H9 (cell line): Measurements from ENCODE around the gene USP49. TPM values are rescaled to one million over a fixed set of nuclear protein-coding genes. Genes with fewer than 3 reads are reported as not detected.

Experiments
- DNase-seq: peaks from one replicate; pipeline ENCODE4 v3.0.0-alpha.2; 2017
- H2AFZ ChIP-seq: one replicate; pipeline ENCODE4 v1.6.1; 2013; ENCODE audit warnings: mild to moderate bottlenecking, low read length, control low read depth, moderate library complexity
- H2AK5ac ChIP-seq: 2 replicates; pipeline ENCODE4 v1.6.1; 2013; ENCODE audit warnings: low read length, control low read depth, mixed read lengths; ENCODE audit not compliant: insufficient read length
- H2BK120ac ChIP-seq: one replicate; pipeline ENCODE4 v1.6.1; 2013; ENCODE audit warnings: low read depth, mild to moderate bottlenecking, low read length, control low read depth, inconsistent platforms; ENCODE audit not compliant: poor library complexity, severe bottlenecking
- H2BK12ac ChIP-seq: 2 replicates; pipeline ENCODE4 v1.6.1; 2013; ENCODE audit warnings: low read length, control low read depth, mixed read lengths, low read depth; ENCODE audit not compliant: insufficient read length
- H2BK15ac ChIP-seq: 2 replicates; pipeline ENCODE4 v1.6.1; 2013; ENCODE audit warnings: low read depth, low read length, control low read depth
- H2BK20ac ChIP-seq: one replicate; pipeline ENCODE4 v1.6.1; 2013; ENCODE audit warnings: low read depth, mild to moderate bottlenecking, low read length, control low read depth, inconsistent platforms; ENCODE audit not compliant: poor library complexity, severe bottlenecking
- H2BK5ac ChIP-seq: 2 replicates; pipeline ENCODE4 v1.6.1; 2013; ENCODE audit warnings: low read length, control low read depth, mixed read lengths; ENCODE audit not compliant: insufficient read length
- H3K14ac ChIP-seq: 2 replicates; pipeline ENCODE4 v1.6.1; 2013; ENCODE audit warnings: low read length, control low read depth; ENCODE audit not compliant: insufficient read depth
- H3K18ac ChIP-seq: 2 replicates; pipeline ENCODE4 v1.6.1; 2013; ENCODE audit warnings: low read depth, mild to moderate bottlenecking, mixed read lengths, low read length, control low read depth; ENCODE audit not compliant: insufficient read length
- H3K23ac ChIP-seq: 2 replicates; pipeline ENCODE4 v1.6.1; 2013; ENCODE audit warnings: low read length, control low read depth, mixed read lengths, low read depth; ENCODE audit not compliant: insufficient read length
- H3K23me2 ChIP-seq: 2 replicates; pipeline ENCODE4 v1.6.1; 2013; ENCODE audit warnings: low read depth, mild to moderate bottlenecking, mixed read lengths, low read length, control low read depth; ENCODE audit not compliant: insufficient read length, poor library complexity, severe bottlenecking
- H3K27ac ChIP-seq: 2 replicates; pipeline ENCODE4 v1.5.1; 2013; ENCODE audit warnings: low read length, control low read depth, mixed read lengths, low read depth; ENCODE audit not compliant: insufficient read length
- H3K27me3 ChIP-seq: 2 replicates; pipeline ENCODE4 v1.6.1; 2013; ENCODE audit warnings: low read length, control low read depth, inconsistent platforms; ENCODE audit not compliant: insufficient read depth
- H3K4ac ChIP-seq: 2 replicates; pipeline ENCODE4 v1.6.1; 2013; ENCODE audit warnings: low read depth, mild to moderate bottlenecking, control low read depth, inconsistent platforms, low read length, moderate library complexity
- H3K4me1 ChIP-seq: 2 replicates; pipeline ENCODE4 v1.6.1; 2013; ENCODE audit warnings: low read length, control low read depth, inconsistent platforms; ENCODE audit not compliant: insufficient read depth
- H3K4me2 ChIP-seq: 2 replicates; pipeline ENCODE4 v1.6.1; 2013; ENCODE audit warnings: low read length, control low read depth, mixed read lengths; ENCODE audit not compliant: insufficient read length, insufficient read depth
- H3K56ac ChIP-seq: 2 replicates; pipeline ENCODE4 v1.6.1; 2013; ENCODE audit warnings: low read depth, mild to moderate bottlenecking, mixed read lengths, low read length, control low read depth; ENCODE audit not compliant: insufficient read length
- H3K79me1 ChIP-seq: 2 replicates; pipeline ENCODE4 v1.6.1; 2013; ENCODE audit warnings: low read depth, mild to moderate bottlenecking, moderate library complexity, low read length, control low read depth, inconsistent platforms; ENCODE audit not compliant: insufficient read depth, poor library complexity, severe bottlenecking
- H3K79me2 ChIP-seq: 2 replicates; pipeline ENCODE4 v1.6.1; 2013; ENCODE audit warnings: low read length, control low read depth, inconsistent platforms; ENCODE audit not compliant: insufficient read depth
- H3K9ac ChIP-seq: 2 replicates; pipeline ENCODE4 v1.6.1; 2013; ENCODE audit warnings: low read length, control low read depth, mixed read lengths; ENCODE audit not compliant: insufficient read length; ENCODE audit errors: extremely low read depth
- H3K9me3 ChIP-seq: one replicate; pipeline ENCODE4 v1.6.1; 2013; ENCODE audit warnings: low read depth, low read length, inconsistent platforms; ENCODE audit not compliant: control insufficient read depth
- H3T11ph ChIP-seq: one replicate; pipeline ENCODE4 v1.6.1; 2013; ENCODE audit warnings: mild to moderate bottlenecking, low read length, control low read depth, inconsistent platforms
- H4K20me1 ChIP-seq: one replicate; pipeline ENCODE4 v1.6.1; 2013; ENCODE audit not compliant: control insufficient read depth, insufficient read length, insufficient read depth
- H4K5ac ChIP-seq: 2 replicates; pipeline ENCODE4 v1.6.1; 2013; ENCODE audit warnings: low read depth, mild to moderate bottlenecking, mixed read lengths, low read length, control low read depth; ENCODE audit not compliant: insufficient read length
- H4K8ac ChIP-seq: replicated peaks from 2 replicates; pipeline ENCODE4 v1.6.1; 2013; ENCODE audit warnings: low read length, control low read depth, mixed read lengths, low read depth; ENCODE audit not compliant: insufficient read length
- H4K91ac ChIP-seq: 2 replicates; pipeline ENCODE4 v1.6.1; 2013; ENCODE audit warnings: low read depth, mild to moderate bottlenecking, moderate library complexity, mixed read lengths, low read length, control low read depth; ENCODE audit not compliant: insufficient read length
- H3K27ac Mint-ChIP-seq, 3 experiments: 2 replicates in 2 of 3; 3 replicates in 1 of 3; pipeline ENCODE4 v1.8.0; 2020 to 2021; ENCODE audit warnings: mixed read lengths in 3 of 3, mild to moderate bottlenecking in 1 of 3, moderate library complexity in 1 of 3
- H3K27me3 Mint-ChIP-seq: 2 replicates; pipeline ENCODE4 v1.8.0; 2021; ENCODE audit warnings: low read depth, mild to moderate bottlenecking, moderate library complexity, mixed read lengths
- H3K36me3 Mint-ChIP-seq, 3 experiments: 2 replicates in 2 of 3; 3 replicates in 1 of 3; pipeline ENCODE4 v1.8.0; 2020 to 2021; ENCODE audit warnings: low read depth in 3 of 3, mixed read lengths in 3 of 3; ENCODE audit not compliant: insufficient read depth in 1 of 3
- H3K4me1 Mint-ChIP-seq, 2 experiments: 2 replicates each; pipeline ENCODE4 v1.8.0; 2020; ENCODE audit warnings: mixed read lengths in 2 of 2
- H3K4me3 Mint-ChIP-seq, 2 experiments: 2 replicates in 1 of 2; 3 replicates in 1 of 2; pipeline ENCODE4 v1.8.0; 2020 to 2021; ENCODE audit warnings: mild to moderate bottlenecking in 2 of 2, mixed read lengths in 2 of 2, moderate library complexity in 1 of 2
- H3K9me3 Mint-ChIP-seq, 2 experiments: 2 replicates in 1 of 2; 3 replicates in 1 of 2; pipeline ENCODE4 v1.8.0; 2020; ENCODE audit warnings: mild to moderate bottlenecking in 2 of 2, mixed read lengths in 2 of 2, moderate library complexity in 1 of 2
- CTCF ChIP-seq: fragments of 200-600 bp; sonication (generic); conservative IDR thresholded peaks from 3 replicates; pipeline ENCODE4 v1.8.0; 2021; ENCODE audit warnings: antibody characterized with exemption, mild to moderate bottlenecking
- WGBS: extraction: QIAGEN DNeasy Blood & Tissue Kit; methylation state at CpG from one replicate; pipeline ENCODE4 v1.1.7; 2013; ENCODE audit warnings: missing lambda C conversion rate, low lambda C conversion rate, mixed read lengths; ENCODE audit not compliant: insufficient read length; ENCODE audit errors: extremely low coverage; 5-methylcytosine and 5-hydroxymethylcytosine counted together
- total RNA-seq: library from RNA; stranded (reverse); gene quantifications from 2 replicates; pipeline ENCODE4 v1.2.1, GENCODE V29; 2021

USP49 gene
- total RNA-seq, 1 experiment from 2014 or later: 19.0 TPM

- no CpG with 5 or more reads among the region's 3 CpGs for WGBS
- Histone ChIP-seq H3K18ac (no peak overlapping the region), H3K4ac (no peak overlapping the region), H2AFZ (no peak overlapping the region), H4K5ac (no peak overlapping the region), H3K4me2 (peak overlapping the region; percentile 95), H2BK20ac (no peak overlapping the region), H3K9me3 (no peaks in the 10 kb centered on the region), H4K8ac (no peak overlapping the region), H2BK120ac (no peak overlapping the region), H3K79me1 (no peaks in the 10 kb centered on the region), H4K20me1 (no peaks in the 10 kb centered on the region), H3K23me2 (peaks cover 15% of the 10 kb centered on the region), H3K14ac (no peak overlapping the region), H3K23ac (no peak overlapping the region), H2BK12ac (no peak overlapping the region), H3K27ac (peak overlapping the region; percentile 85), H2AK5ac (no peak overlapping the region), H3K56ac (no peak overlapping the region), H2BK15ac (no peak overlapping the region), H2BK5ac (no peak overlapping the region), H3K9ac (peak overlapping the region; percentile 84), H4K91ac (no peak overlapping the region), H3K79me2 (no peaks in the 10 kb centered on the region), H3T11ph (no peak overlapping the region), H3K4me1 (peaks cover 9% of the 10 kb centered on the region; the same call in 1 of the 2 replicates), H3K27me3 (no peaks in the 10 kb centered on the region)
- TF ChIP-seq CTCF: no peak
- DNase-seq: no peak
- no peaks in the 10 kb centered on the region for H3K9me3 Mint-ChIP-seq
- no peaks in the 10 kb centered on the region for H3K27me3 Mint-ChIP-seq
- peak overlapping the region; percentile 94 to 99 (median 95) for H3K27ac Mint-ChIP-seq
- peaks cover 15 to 17% of the 10 kb centered on the region in 2 experiments for H3K4me1 Mint-ChIP-seq
- H3K36me3 Mint-ChIP-seq: peaks cover 0 to 5% (median 0%) of the 10 kb centered on the region in 3 experiments; a peak in 1 of 7 replicates
- no peak overlapping the region; a peak in 1 of 5 replicates for H3K4me3 Mint-ChIP-seq
Observed at GRCh38 chr6:41896281-41896680, 1.1 kb upstream of the USP49 start.
